CD1c-positive myeloid dendritic cell (primary cell): ENCODE measurements around the gene BCAS3.
"Not testable (repeated sequence)": the region's sequence is repeated elsewhere in the genome, so short reads cannot be mapped to it uniquely, and the experiment has no call there.

ENCODE experiments used
- DNase-seq: peaks from one replicate; pipeline ENCODE4 v3.0.0-alpha.2; 2016; ENCODE audit errors: extremely low spot score

Gene BCAS3

GRCh38 chr17:60934723-60935122 is 257.1 kb downstream of the BCAS3 start:
- no peak for DNase-seq

- DNase-seq: not testable (repeated sequence)
Measured at GRCh38 chr17:60935991-60936390, 258.3 kb downstream of the BCAS3 start.

GRCh38 chr17:60939318-60939717 is 261.7 kb downstream of the BCAS3 start:
- DNase-seq: no peak

GRCh38 chr17:60941028-60941427 is 263.4 kb downstream of the BCAS3 start:
- no peak for DNase-seq

- no peak for DNase-seq
Measured at GRCh38 chr17:60941571-60941970, 263.9 kb downstream of the BCAS3 start.

GRCh38 chr17:60944751-60945150 is 267.1 kb downstream of the BCAS3 start:
- no peak for DNase-seq

GRCh38 chr17:60947100-60947499 is 269.4 kb downstream of the BCAS3 start:
- DNase-seq: no peak

GRCh38 chr17:60947543-60947942 is 269.9 kb downstream of the BCAS3 start:
- DNase-seq: no peak

GRCh38 chr17:60952747-60953146 is 275.1 kb downstream of the BCAS3 start:
- DNase-seq: no peak

- no peak for DNase-seq
Measured at GRCh38 chr17:60959011-60959410, 281.4 kb downstream of the BCAS3 start.

GRCh38 chr17:60959696-60960095 is 282.0 kb downstream of the BCAS3 start:
- DNase-seq: no peak

- no peak for DNase-seq
Measured at GRCh38 chr17:60960398-60961065, 282.9 kb downstream of the BCAS3 start.

- no peak for DNase-seq
Measured at GRCh38 chr17:60964160-60964559, 286.5 kb downstream of the BCAS3 start.

GRCh38 chr17:60968266-60968665 is 290.6 kb downstream of the BCAS3 start:
- DNase-seq: no peak

- DNase-seq: no peak
Measured at GRCh38 chr17:60969500-60970037, 291.9 kb downstream of the BCAS3 start.

- no peak for DNase-seq
Measured at GRCh38 chr17:60970741-60971140, 293.1 kb downstream of the BCAS3 start.

- DNase-seq: peak; percentile 24
Measured at GRCh38 chr17:60971515-60972369, 294.1 kb downstream of the BCAS3 start.

GRCh38 chr17:60976861-60977260 is 299.2 kb downstream of the BCAS3 start:
- DNase-seq: not testable (repeated sequence)

GRCh38 chr17:60989379-60989778 is 311.7 kb downstream of the BCAS3 start:
- DNase-seq: no peak

- DNase-seq: no peak
Measured at GRCh38 chr17:60989846-60990245, 312.2 kb downstream of the BCAS3 start.

GRCh38 chr17:60993497-60993896 is 315.8 kb downstream of the BCAS3 start:
- DNase-seq: no peak

GRCh38 chr17:60995680-60996079 is 318.0 kb downstream of the BCAS3 start:
- no peak for DNase-seq

GRCh38 chr17:61000911-61001310 is 323.3 kb downstream of the BCAS3 start:
- DNase-seq: no peak
